Measurements from ENCODE around the gene ATP5PB.

Gene ATP5PB

GRCh38 chr1:111448918-111449702 lies at the start of gene ATP5PB, which contains the start of gene WDR77:
Gene ATP5PB, plus strand, starts transcription at chr1:111449464. Its CDS starts 78 bp downstream, at chr1:111449542.
Gene WDR77, minus strand, starts transcription at chr1:111449256. Its CDS starts 87 bp downstream, at chr1:111449169.
- DNase-seq, result peak; percentile 99

- DNase-seq, result no peak
These were observed 49.3 kb upstream of the ATP5PB start for GRCh38 chr1:111399792-111400610.

GRCh38 chr1:111402083-111402482 lies 47.2 kb upstream of the ATP5PB start:
- DNase-seq, result no peak

- DNase-seq, result no peak
These were observed 44.7 kb upstream of the ATP5PB start for GRCh38 chr1:111404588-111404987.

- peak; percentile 86 for DNase-seq
These were observed 42.9 kb upstream of the ATP5PB start for GRCh38 chr1:111406321-111406768.

GRCh38 chr1:111407301-111407700 lies 42.0 kb upstream of the ATP5PB start:
- DNase-seq, result no peak

- no peak for DNase-seq
These were observed 36.4 kb upstream of the ATP5PB start for GRCh38 chr1:111412839-111413238.

- DNase-seq, result no peak
These were observed 34.5 kb upstream of the ATP5PB start for GRCh38 chr1:111414756-111415155.

GRCh38 chr1:111415461-111415860 lies 33.8 kb upstream of the ATP5PB start:
- DNase-seq, result no peak

- no peak for DNase-seq
These were observed 31.5 kb upstream of the ATP5PB start for GRCh38 chr1:111417755-111418154.

GRCh38 chr1:111419037-111419436 lies 30.2 kb upstream of the ATP5PB start:
- no peak for DNase-seq

- no peak for DNase-seq
These were observed 28.9 kb upstream of the ATP5PB start for GRCh38 chr1:111420377-111420776.

GRCh38 chr1:111422546-111423391 lies 26.5 kb upstream of the ATP5PB start:
- DNase-seq, result no peak

- DNase-seq, result no peak
These were observed 25.0 kb upstream of the ATP5PB start for GRCh38 chr1:111424281-111424680.

GRCh38 chr1:111436726-111437125 lies 12.5 kb upstream of the ATP5PB start:
- no peak for DNase-seq

- DNase-seq, result no peak
These were observed 9.6 kb upstream of the ATP5PB start for GRCh38 chr1:111439461-111440351.

GRCh38 chr1:111441573-111442192 lies 7.6 kb upstream of the ATP5PB start:
- no peak for DNase-seq

- DNase-seq, result no peak
These were observed 6.8 kb upstream of the ATP5PB start for GRCh38 chr1:111442457-111442856.

GRCh38 chr1:111444031-111444430 lies 5.2 kb upstream of the ATP5PB start:
- no peak for DNase-seq

- DNase-seq, result no peak
These were observed 2.7 kb upstream of the ATP5PB start for GRCh38 chr1:111446546-111446945.

Measured in NCI-H1092 (cell line).